Caco-2 (cell line): ENCODE results near the gene CAMSAP1. TPM values are rescaled to one million over a fixed set of nuclear protein-coding genes. Genes with fewer than 3 reads are reported as not detected.

Experiments used
- BruUV-seq: library from RNA; stranded (reverse); fragments of 400-500 nt; replicated peaks from 2 replicates; lab custom pipeline; 2021; lab: Mats Ljungman, UMichigan
- CTCF ChIA-PET: fragments of 300-600 bp; sonication (Branson Sonifier 250); formaldehyde crosslinking; loops from one replicate; lab custom pipeline; 2022; ENCODE audit warnings: antibody characterized with exemption; lab: Charles Lee
- POLR2A ChIA-PET: fragments of 300-600 bp; sonication (Branson Sonifier 250); formaldehyde crosslinking; loops from one replicate; lab custom pipeline; 2022; ENCODE audit warnings: antibody characterized with exemption; lab: Charles Lee
- DNase-seq, 2 experiments: peaks; one replicate each; pipeline versions ENCODE4 v3.0.0 to v3.0.0-alpha.2; 2020 to 2022
- H3K27me3 ChIP-seq: replicated peaks from 2 replicates; pipeline ENCODE4 v1.6.0; 2011; ENCODE audit warnings: low read length; ENCODE audit not compliant: control insufficient read depth, insufficient read depth
- H3K36me3 ChIP-seq: 2 replicates; pipeline ENCODE4 v1.5.1; 2011; ENCODE audit warnings: low read length; ENCODE audit not compliant: control insufficient read depth, insufficient read depth
- H3K4me1 ChIP-seq: fragments of 250-450 bp; sonication (Bioruptor Pico); 2 replicates; pipeline ENCODE4 v1.5.1; 2020; ENCODE audit warnings: mild to moderate bottlenecking
- H3K4me3 ChIP-seq: 2 replicates; pipeline ENCODE4 v1.5.1; 2011; ENCODE audit warnings: low read depth, mild to moderate bottlenecking, control low read depth, low read length
- H3K9me3 ChIP-seq: fragments of 250-450 bp; sonication (Bioruptor Pico); 2 replicates; pipeline ENCODE4 v1.5.1; 2020; ENCODE audit warnings: mild to moderate bottlenecking, moderate library complexity
- H3K27ac Mint-ChIP-seq: one replicate; pipeline ENCODE4 v1.8.0; 2022; ENCODE audit warnings: mixed read lengths; ENCODE audit not compliant: unreplicated experiment
- H3K27me3 Mint-ChIP-seq: one replicate; pipeline ENCODE4 v1.8.0; 2022; ENCODE audit warnings: mixed read lengths; ENCODE audit not compliant: insufficient read depth, unreplicated experiment
- H3K36me3 Mint-ChIP-seq: one replicate; pipeline ENCODE4 v1.8.0; 2022; ENCODE audit warnings: mild to moderate bottlenecking, mixed read lengths; ENCODE audit not compliant: insufficient read depth, unreplicated experiment
- H3K4me1 Mint-ChIP-seq: one replicate; pipeline ENCODE4 v1.8.0; 2022; ENCODE audit warnings: low read depth, mixed read lengths; ENCODE audit not compliant: unreplicated experiment
- H3K4me3 Mint-ChIP-seq: one replicate; pipeline ENCODE4 v1.8.0; 2022; ENCODE audit warnings: mild to moderate bottlenecking, moderate library complexity, mixed read lengths; ENCODE audit not compliant: unreplicated experiment
- H3K9me3 Mint-ChIP-seq: one replicate; pipeline ENCODE4 v1.8.0; 2022; ENCODE audit warnings: mixed read lengths; ENCODE audit not compliant: unreplicated experiment
- CTCF ChIP-seq, 2 experiments: fragments of 200-600 bp in 1 of 2; IDR thresholded peaks; 1 replicate in 1 of 2; 2 replicates in 1 of 2; pipeline versions ENCODE4 v1.5.1 to v1.8.0; 2011 to 2022; ENCODE audit warnings: antibody characterized with exemption in 1 of 2, control low read depth in 1 of 2, inconsistent platforms in 1 of 2, low read depth in 1 of 2, low read length in 1 of 2, mild to moderate bottlenecking in 1 of 2, moderate library complexity in 1 of 2; ENCODE audit not compliant: insufficient read depth in 1 of 2, severe bottlenecking in 1 of 2, unreplicated experiment in 1 of 2
- intact Hi-C: fragments of 100-400 bp; cut with micrococcal nuclease; formaldehyde crosslinking; loops from one replicate; pipeline ENCODE4 v1.10.0; 2022; ENCODE audit not compliant: unreplicated experiment
- total RNA-seq: library from RNA; stranded (reverse); gene quantifications from 2 replicates; pipeline ENCODE4 v1.2.3, GENCODE V29; 2022

Gene CAMSAP1
- total RNA-seq, 1 experiment from 2014 or later = 31.3 TPM

GRCh38 chr9:135891027-135891631 is 16.2 kb downstream of the CAMSAP1 start:
- no peaks in the 10 kb centered on the region for H3K4me1 ChIP-seq
- Mint-ChIP-seq H3K27ac (no peak overlapping the region), H3K9me3 (peaks cover 10% of the 10 kb centered on the region), H3K27me3 (no peaks in the 10 kb centered on the region), H3K4me1 (peaks cover 25% of the 10 kb centered on the region), H3K36me3 (peaks cover 10% of the 10 kb centered on the region), H3K4me3 (no peak overlapping the region)
- H3K36me3 ChIP-seq = no peaks in the 10 kb centered on the region
- intact Hi-C loops = no loop called here
- H3K27me3 ChIP-seq = no peaks in the 10 kb centered on the region
- no peak overlapping the region for H3K4me3 ChIP-seq
- ChIA-PET CTCF (no interaction called here), POLR2A (no interaction called here)
- H3K9me3 ChIP-seq = no peaks in the 10 kb centered on the region
- no peak for DNase-seq
- TF ChIP-seq CTCF (IDR thresholded peaks at IDR 0.05; ENCODE audit: insufficient read depth in 1 of 2, low read depth in 1 of 2, low read length in 1 of 2, severe bottlenecking in 1 of 2, unreplicated experiment in 1 of 2) = no peak
- BruUV-seq = no TSS peak

GRCh38 chr9:135890190-135891026 is 16.9 kb downstream of the CAMSAP1 start:
- Mint-ChIP-seq H3K4me3 (no peak overlapping the region), H3K4me1 (peaks cover 29% of the 10 kb centered on the region), H3K27me3 (no peaks in the 10 kb centered on the region)

More at GRCh38 chr9:135890190-135891026, 16.9 kb downstream of the CAMSAP1 start:
- H3K9me3 ChIP-seq = no peaks in the 10 kb centered on the region
- intact Hi-C loops = no loop called here
- no peak for DNase-seq
- Mint-ChIP-seq H3K36me3 (peaks cover 10% of the 10 kb centered on the region), H3K27ac (no peak overlapping the region), H3K9me3 (peaks cover 4% of the 10 kb centered on the region)
- H3K4me1 ChIP-seq = no peaks in the 10 kb centered on the region
- no peaks in the 10 kb centered on the region for H3K27me3 ChIP-seq
- no TSS peak for BruUV-seq
- TF ChIP-seq CTCF (IDR thresholded peaks at IDR 0.05; ENCODE audit: insufficient read depth in 1 of 2, low read depth in 1 of 2, low read length in 1 of 2, severe bottlenecking in 1 of 2, unreplicated experiment in 1 of 2) = no peak
- no peaks in the 10 kb centered on the region for H3K36me3 ChIP-seq
- CTCF ChIA-PET = no interaction called here
- POLR2A ChIA-PET = interaction anchor here (0.6 kb wide), 1 partner anchor 17 kb away, joined by 4 read pairs; the partner anchor contains the start of gene CAMSAP1
- H3K4me3 ChIP-seq = no peak overlapping the region
